Stimulated activated CD4-positive, alpha-beta T cell treated with anti-CD3 and anti-CD28 coated beads, TNF-alpha, amount 100 ng/mL, for 1 hour (primary cell): Measurements from ENCODE around the gene IL6R.

Source experiments
- DNase-seq, 3 donors: peaks; one replicate each; pipeline ENCODE4 v3.0.0-alpha.2; 2020; ENCODE audit warnings: low read depth in 3 of 3, low spot score in 1 of 3

IL6R gene

GRCh38 chr1:154503898-154504297 is 98.8 kb downstream of the IL6R start:
- no peak for DNase-seq

GRCh38 chr1:154512760-154513159 is 107.6 kb downstream of the IL6R start:
- DNase-seq = no peak

DNA sequence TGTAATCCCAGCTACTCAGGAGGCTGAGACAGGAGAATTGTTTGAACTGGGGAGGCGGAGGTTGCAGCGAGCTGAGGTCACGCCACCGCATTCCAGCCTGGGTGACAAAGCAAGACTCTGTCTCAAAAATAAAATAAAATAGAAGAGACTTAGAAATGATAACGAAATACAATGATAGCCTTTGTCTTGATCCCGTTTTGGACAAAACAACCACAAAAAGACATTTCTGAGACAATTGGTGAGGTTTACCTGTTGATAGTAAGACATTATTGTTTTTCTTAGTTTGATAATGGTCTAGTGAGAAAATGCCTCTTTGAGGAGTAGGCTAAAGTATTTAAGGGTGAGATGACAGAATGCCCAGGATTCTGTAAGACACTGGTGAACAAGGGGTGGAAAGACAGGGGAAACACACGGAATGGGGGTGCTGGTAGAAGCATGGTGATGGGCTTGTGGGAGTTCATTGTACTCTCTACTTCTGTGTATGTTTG is 109.0 kb downstream of the IL6R start:
- DNase-seq = no peak

GRCh38 chr1:154517661-154518060 is 112.5 kb downstream of the IL6R start:
- DNase-seq = no peak
